PC-9 (cell line): Measurements from ENCODE around the gene PITPNM1.

Experiments used
- EZH2 ChIP-seq: fragments of 200-600 bp; sonication (generic); IDR thresholded peaks from 2 replicates; pipeline ENCODE4 v1.8.0; 2017; ENCODE audit warnings: antibody characterized with exemption, low read depth
- TF ChIP-seq, protein P1 (sequence below): fragments of 200-600 bp; sonication (generic); conservative IDR thresholded peaks from 2 replicates; pipeline ENCODE4 v1.6.1; 2017; ENCODE audit warnings: mixed run types, antibody characterized with exemption, mild to moderate bottlenecking, moderate library complexity

DNA sequence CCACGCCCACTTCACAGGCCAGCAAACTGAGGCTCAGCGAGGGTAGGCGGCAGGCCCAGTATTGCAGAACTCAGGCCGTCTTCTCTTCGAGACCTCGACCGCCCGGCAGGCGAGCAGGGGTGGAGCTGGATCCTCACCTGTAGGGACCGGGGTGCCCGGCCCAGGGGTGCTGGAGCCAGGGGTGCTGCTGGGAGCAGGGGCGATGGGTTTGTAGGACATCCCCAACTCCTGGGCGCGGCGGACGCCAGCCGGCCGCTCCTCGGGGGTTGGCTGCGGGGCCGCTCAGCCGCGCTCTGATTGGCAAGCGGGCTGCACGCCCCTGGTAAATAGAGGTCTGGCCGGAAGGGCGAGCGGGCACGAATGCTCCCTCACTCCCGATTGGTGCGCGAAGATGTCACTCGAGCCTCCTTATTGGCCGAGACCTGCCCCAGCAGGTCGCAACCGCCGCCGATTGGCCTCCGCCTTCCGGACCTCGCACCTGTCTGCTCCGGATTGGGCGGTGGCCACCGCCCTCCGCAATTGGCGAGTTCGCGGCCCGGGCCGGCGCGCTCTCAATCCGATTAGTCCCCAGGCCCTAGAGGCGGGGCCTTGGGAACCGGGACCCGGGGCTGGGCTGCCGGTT is 2.8 kb upstream of the PITPNM1 start, which contains the start of gene CDK2AP2:
- TF ChIP-seq, protein P1, sequence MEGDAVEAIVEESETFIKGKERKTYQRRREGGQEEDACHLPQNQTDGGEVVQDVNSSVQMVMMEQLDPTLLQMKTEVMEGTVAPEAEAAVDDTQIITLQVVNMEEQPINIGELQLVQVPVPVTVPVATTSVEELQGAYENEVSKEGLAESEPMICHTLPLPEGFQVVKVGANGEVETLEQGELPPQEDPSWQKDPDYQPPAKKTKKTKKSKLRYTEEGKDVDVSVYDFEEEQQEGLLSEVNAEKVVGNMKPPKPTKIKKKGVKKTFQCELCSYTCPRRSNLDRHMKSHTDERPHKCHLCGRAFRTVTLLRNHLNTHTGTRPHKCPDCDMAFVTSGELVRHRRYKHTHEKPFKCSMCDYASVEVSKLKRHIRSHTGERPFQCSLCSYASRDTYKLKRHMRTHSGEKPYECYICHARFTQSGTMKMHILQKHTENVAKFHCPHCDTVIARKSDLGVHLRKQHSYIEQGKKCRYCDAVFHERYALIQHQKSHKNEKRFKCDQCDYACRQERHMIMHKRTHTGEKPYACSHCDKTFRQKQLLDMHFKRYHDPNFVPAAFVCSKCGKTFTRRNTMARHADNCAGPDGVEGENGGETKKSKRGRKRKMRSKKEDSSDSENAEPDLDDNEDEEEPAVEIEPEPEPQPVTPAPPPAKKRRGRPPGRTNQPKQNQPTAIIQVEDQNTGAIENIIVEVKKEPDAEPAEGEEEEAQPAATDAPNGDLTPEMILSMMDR: no peak
- no peak for TF ChIP-seq EZH2
